PFSK-1 (cell line): ENCODE results near the gene MTA2.

Experiments
- FOXP2 ChIP-seq: optimal IDR thresholded peaks from 2 replicates; pipeline ENCODE3; 2011; ENCODE audit warnings: borderline replicate concordance, control low read depth, inconsistent platforms; ENCODE audit not compliant: insufficient read depth; ENCODE audit errors: extremely low read length, extremely low read depth
- POLR2AphosphoS5 ChIP-seq: IDR thresholded peaks from 2 replicates; pipeline ENCODE4 v1.6.1; 2012; ENCODE audit warnings: low read depth, mild to moderate bottlenecking, control low read depth, low read length, moderate library complexity
- REST ChIP-seq, 2 experiments: IDR thresholded peaks; 2 replicates each; pipeline versions ENCODE4 v1.6.1 to v1.8.0; 2011 to 2012; ENCODE audit warnings: low read depth in 2 of 2, low read length in 2 of 2, control low read depth in 1 of 2, inconsistent platforms in 1 of 2, mild to moderate bottlenecking in 1 of 2, moderate library complexity in 1 of 2; ENCODE audit not compliant: insufficient read depth in 1 of 2
- SIN3A ChIP-seq: IDR thresholded peaks from 2 replicates; pipeline ENCODE4 v1.6.1; 2012; ENCODE audit warnings: mild to moderate bottlenecking, low read length, moderate library complexity, borderline replicate concordance; ENCODE audit not compliant: insufficient read depth
- TAF1 ChIP-seq: IDR thresholded peaks from 2 replicates; pipeline ENCODE4 v1.6.1; 2012; ENCODE audit warnings: low read length, control low read depth, borderline replicate concordance; ENCODE audit not compliant: insufficient read depth

Gene MTA2

GRCh38 chr11:62627713-62628112 is 26.0 kb upstream of the MTA2 start:
- no peak for TF ChIP-seq FOXP2
- no peak for TF ChIP-seq SIN3A
- TF ChIP-seq TAF1: no peak
- no peak for TF ChIP-seq POLR2AphosphoS5
- no peak for TF ChIP-seq REST (IDR thresholded peaks at IDR 0.05; ENCODE audit: insufficient read depth in 1 of 2, low read depth in 2 of 2, low read length in 2 of 2)

- TF ChIP-seq REST (IDR thresholded peaks at IDR 0.05; ENCODE audit: insufficient read depth in 1 of 2, low read depth in 2 of 2, low read length in 2 of 2) (no peak), POLR2AphosphoS5 (no peak)
These were observed 20.9 kb upstream of the MTA2 start for GRCh38 chr11:62622476-62623089.

GRCh38 chr11:62621567-62622470 is 20.2 kb upstream of the MTA2 start, which contains the start of gene B3GAT3:
TSS of gene B3GAT3 (minus strand) at chr11:62621986. CDS start at chr11:62621947, 39 bp downstream.
- TF ChIP-seq SIN3A (peak; percentile 95; the same call in 1 of the 2 replicates), POLR2AphosphoS5 (peak; percentile 93), TAF1 (no peak; the same call in 1 of the 2 replicates), REST (IDR thresholded peaks at IDR 0.05; ENCODE audit: insufficient read depth in 1 of 2, low read depth in 2 of 2, low read length in 2 of 2) (peak in 1 of 2 experiments; percentile 10; a peak in 2 of 4 replicates), FOXP2 (peak; percentile 98)

- TF ChIP-seq POLR2AphosphoS5: no peak
- TF ChIP-seq SIN3A: no peak
- no peak for TF ChIP-seq REST (IDR thresholded peaks at IDR 0.05; ENCODE audit: insufficient read depth in 1 of 2, low read depth in 2 of 2, low read length in 2 of 2)
- TF ChIP-seq TAF1: no peak
- no peak for TF ChIP-seq FOXP2
These were observed 19.4 kb upstream of the MTA2 start for GRCh38 chr11:62621027-62621566.
